Measurements from ENCODE around the gene SRSF2.
"Not testable (repeated sequence)": the region's sequence is repeated elsewhere in the genome, so short reads cannot be mapped to it uniquely, and the experiment has no call there.

SRSF2 gene

GRCh38 chr17:76718516-76718915 lies 18.6 kb downstream of the SRSF2 start:
- DNase-seq: no peak

DNA sequence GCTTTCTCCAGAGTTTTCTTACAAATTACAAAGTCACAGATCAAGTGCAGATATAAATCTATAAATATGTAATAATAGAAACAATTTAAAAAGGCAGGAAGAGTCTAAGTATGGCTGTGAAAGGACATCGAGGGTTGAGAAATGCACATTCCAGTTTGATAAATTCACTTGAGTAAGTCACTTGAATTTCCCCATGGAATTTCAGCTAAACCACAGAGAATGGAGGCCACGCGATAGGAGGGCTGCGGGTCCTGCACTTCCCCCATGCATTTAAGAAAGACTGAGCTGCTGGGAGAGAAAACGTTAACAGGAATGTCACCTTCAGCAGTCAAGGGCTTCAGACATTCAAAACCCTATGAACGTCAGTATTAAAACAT lies 20.3 kb downstream of the SRSF2 start:
- no peak for DNase-seq

- DNase-seq: no peak
These were observed 20.8 kb downstream of the SRSF2 start for GRCh38 chr17:76716146-76716838.

GRCh38 chr17:76715496-76715830 lies 21.7 kb downstream of the SRSF2 start:
- DNase-seq: no peak

GRCh38 chr17:76714822-76715495 lies 22.2 kb downstream of the SRSF2 start:
- DNase-seq: peak; percentile 36

- no peak for DNase-seq
These were observed 22.8 kb downstream of the SRSF2 start for GRCh38 chr17:76714336-76714735.

GRCh38 chr17:76713765-76714164 lies 23.4 kb downstream of the SRSF2 start:
- no peak for DNase-seq

GRCh38 chr17:76712321-76712720 lies 24.8 kb downstream of the SRSF2 start:
- DNase-seq: not testable (repeated sequence)

DNA sequence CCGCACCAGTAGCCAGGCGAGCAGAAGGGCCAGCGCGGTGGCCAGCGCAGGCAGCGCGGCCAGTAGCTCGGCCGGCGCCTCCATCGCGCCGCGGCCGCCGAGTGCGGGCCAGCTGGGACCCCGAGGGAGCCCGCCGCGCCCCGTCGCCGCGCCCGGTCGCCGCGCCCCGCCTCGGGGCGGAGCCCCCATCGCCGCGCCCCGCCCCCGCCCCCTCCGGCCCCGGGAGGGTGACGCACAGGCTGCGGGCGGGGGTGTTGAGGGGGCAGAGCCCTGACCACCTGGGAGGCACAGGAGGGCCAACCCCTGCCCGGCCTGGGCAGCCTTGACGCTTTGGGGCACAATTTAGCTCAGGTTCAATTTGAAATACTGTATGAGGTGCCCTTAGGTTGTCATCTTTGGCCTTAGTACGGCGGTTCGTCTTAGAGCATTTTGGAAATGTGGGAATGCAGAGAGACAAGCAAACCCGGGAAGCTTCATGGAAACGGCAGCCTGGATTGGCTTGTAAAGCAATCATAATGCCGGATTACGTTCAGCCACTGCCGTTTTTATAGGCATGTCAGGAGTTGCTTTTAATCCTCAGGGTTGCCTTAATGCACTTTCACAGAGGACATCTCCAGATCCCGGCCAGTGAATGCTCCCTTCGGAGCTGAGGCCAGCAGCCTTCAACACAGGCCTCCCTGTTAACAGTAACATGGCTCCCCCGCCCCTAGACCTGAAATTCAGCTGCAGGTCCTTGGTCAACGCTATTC lies 26.1 kb downstream of the SRSF2 start, which contains the start of gene MXRA7:
Gene MXRA7 (minus strand): TSS at position 103 of the 749 bp plus-strand sequence. CDS start 19 bp downstream, at position 84.
- peak; percentile 46 for DNase-seq

- DNase-seq: not testable (repeated sequence)
These were observed 26.9 kb downstream of the SRSF2 start for GRCh38 chr17:76709951-76710862.

GRCh38 chr17:76709077-76709950 lies 27.8 kb downstream of the SRSF2 start:
- peak; percentile 22 for DNase-seq

GRCh38 chr17:76707985-76708807 lies 28.9 kb downstream of the SRSF2 start:
- no peak for DNase-seq

DNA sequence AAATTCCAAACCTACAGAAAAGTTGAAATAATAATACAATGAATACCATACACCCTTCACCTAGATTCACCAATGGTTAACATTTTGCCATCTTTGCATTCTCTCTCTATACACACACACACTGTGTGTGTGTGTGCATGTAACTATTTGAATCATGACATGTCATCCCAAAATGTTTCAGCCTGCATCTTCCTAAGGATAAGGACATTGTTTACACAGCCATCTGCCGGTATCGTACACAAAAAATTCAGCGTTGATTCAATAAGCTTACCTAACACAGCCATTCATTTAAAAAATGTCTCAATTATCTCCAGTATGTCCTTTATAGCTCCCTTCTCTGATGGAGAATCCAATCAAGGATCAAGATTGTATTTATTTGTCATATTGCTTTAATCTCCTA lies 30.3 kb downstream of the SRSF2 start:
- DNase-seq: no peak

GRCh38 chr17:76704805-76705204 lies 32.3 kb downstream of the SRSF2 start:
- no peak for DNase-seq

- no peak for DNase-seq
These were observed 34.0 kb downstream of the SRSF2 start for GRCh38 chr17:76702941-76703637.

DNA sequence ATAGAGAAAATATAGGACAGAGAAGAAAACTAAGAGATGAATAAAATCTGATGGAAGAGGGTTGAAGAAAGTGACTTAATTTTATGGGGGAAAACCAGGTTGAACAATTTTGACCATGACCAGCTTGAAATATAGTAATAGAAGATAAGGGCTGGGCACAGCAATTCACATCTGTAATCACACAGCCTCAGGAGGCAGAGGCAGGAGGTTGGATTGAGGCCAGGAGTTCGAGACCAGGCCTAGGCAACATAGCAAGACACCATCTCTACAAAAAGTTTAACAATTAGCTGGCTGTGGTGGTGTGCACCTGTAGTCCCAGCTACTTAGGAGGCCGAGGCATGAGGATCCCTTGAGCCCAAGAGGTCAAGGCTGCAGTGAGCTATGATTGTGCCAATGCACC lies 35.1 kb downstream of the SRSF2 start:
- DNase-seq: no peak

GRCh38 chr17:76701471-76701967 lies 35.6 kb downstream of the SRSF2 start:
- no peak for DNase-seq

- DNase-seq: no peak
These were observed 36.3 kb downstream of the SRSF2 start for GRCh38 chr17:76700617-76701470.

DNA sequence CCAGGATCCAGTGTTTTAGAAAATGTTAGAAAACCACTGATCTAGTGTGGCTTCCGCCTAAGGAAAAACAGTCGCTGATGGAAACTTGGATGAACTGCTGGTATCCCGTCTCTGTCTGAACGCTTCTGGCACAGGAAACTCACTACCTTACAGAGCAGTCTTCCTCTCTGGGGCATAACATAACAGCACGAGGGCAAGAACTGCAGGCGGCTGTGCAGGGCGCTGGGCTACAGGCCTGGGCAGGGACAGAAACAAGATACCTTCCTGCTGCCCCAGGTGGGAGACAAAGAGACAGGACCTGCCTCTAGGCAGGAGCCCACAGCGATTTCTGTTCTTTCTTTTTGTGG lies 36.9 kb downstream of the SRSF2 start:
- no peak for DNase-seq

Data from NCI-H1105 treated with DMSO at 0.1 percent for 48 hours (cell line).